ENCODE data around the gene C11orf21.

The C11orf21 gene

GRCh38 chr11:2269601-2270321, 32.0 kb downstream of the C11orf21 start:
- Histone ChIP-seq H3K36me3 (ENCODE audit: low read length) (no peaks in the 10 kb centered on the region), H3K9me3 (ENCODE audit: insufficient read depth, low read length) (no peaks in the 10 kb centered on the region), H3K9me2 (replicated peaks; ENCODE audit: insufficient read depth, low read length) (no peaks in the 10 kb centered on the region), H3K79me2 (ENCODE audit: insufficient read depth, low read length) (no peaks in the 10 kb centered on the region), H3K27me3 (ENCODE audit: low read length) (no peaks in the 10 kb centered on the region), H3F3A (ENCODE audit: insufficient read depth) (no peaks in the 10 kb centered on the region), H3K9ac (ENCODE audit: low read length) (no peak overlapping the region), H2AFZ (ENCODE audit: low read depth, low read length, severe bottlenecking) (no peak overlapping the region), H3K4me3 (ENCODE audit: insufficient read depth, low read length, poor library complexity, severe bottlenecking) (no peak overlapping the region), H3K27ac (ENCODE audit: low read depth, low read length) (no peak overlapping the region), H4K20me1 (ENCODE audit: low read depth, low read length) (no peaks in the 10 kb centered on the region), H3K4me2 (ENCODE audit: low read depth, low read length, poor library complexity, severe bottlenecking) (no peak overlapping the region)
- TF ChIP-seq CTCF (IDR thresholded peaks at IDR 0.05; ENCODE audit: insufficient read depth, low read length, poor library complexity, severe bottlenecking) (no peak), EZH2phosphoT487 (conservative IDR thresholded peaks at IDR 0.05; ENCODE audit: low read length) (no peak)

- Histone ChIP-seq H4K20me1 (ENCODE audit: low read depth, low read length) (no peaks in the 10 kb centered on the region), H3F3A (ENCODE audit: insufficient read depth) (no peaks in the 10 kb centered on the region), H3K27me3 (ENCODE audit: low read length) (no peaks in the 10 kb centered on the region), H3K9ac (ENCODE audit: low read length) (no peak overlapping the region), H2AFZ (ENCODE audit: low read depth, low read length, severe bottlenecking) (no peak overlapping the region), H3K9me3 (ENCODE audit: insufficient read depth, low read length) (no peaks in the 10 kb centered on the region), H3K4me2 (ENCODE audit: low read depth, low read length, poor library complexity, severe bottlenecking) (no peak overlapping the region), H3K4me3 (ENCODE audit: insufficient read depth, low read length, poor library complexity, severe bottlenecking) (no peak overlapping the region), H3K9me2 (replicated peaks; ENCODE audit: insufficient read depth, low read length) (no peaks in the 10 kb centered on the region), H3K27ac (ENCODE audit: low read depth, low read length) (no peak overlapping the region), H3K79me2 (ENCODE audit: insufficient read depth, low read length) (no peaks in the 10 kb centered on the region), H3K36me3 (ENCODE audit: low read length) (no peaks in the 10 kb centered on the region)
- TF ChIP-seq EZH2phosphoT487 (conservative IDR thresholded peaks at IDR 0.05; ENCODE audit: low read length) (no peak), CTCF (IDR thresholded peaks at IDR 0.05; ENCODE audit: insufficient read depth, low read length, poor library complexity, severe bottlenecking) (no peak)
Observed at GRCh38 chr11:2268729-2269600, 32.8 kb downstream of the C11orf21 start.

GRCh38 chr11:2267851-2268728, 33.6 kb downstream of the C11orf21 start:
- no peak overlapping the region for H3K27ac ChIP-seq (ENCODE audit: low read depth, low read length)
- H4K20me1 ChIP-seq (ENCODE audit: low read depth, low read length) = no peaks in the 10 kb centered on the region
- TF ChIP-seq EZH2phosphoT487 (conservative IDR thresholded peaks at IDR 0.05; ENCODE audit: low read length) (no peak), CTCF (IDR thresholded peaks at IDR 0.05; ENCODE audit: insufficient read depth, low read length, poor library complexity, severe bottlenecking) (no peak)
- H3K9me3 ChIP-seq (ENCODE audit: insufficient read depth, low read length) = no peaks in the 10 kb centered on the region
- no peak overlapping the region for H3K4me2 ChIP-seq (ENCODE audit: low read depth, low read length, poor library complexity, severe bottlenecking)
- no peak overlapping the region for H3K4me3 ChIP-seq (ENCODE audit: insufficient read depth, low read length, poor library complexity, severe bottlenecking)
- no peaks in the 10 kb centered on the region for H3K36me3 ChIP-seq (ENCODE audit: low read length)
- no peaks in the 10 kb centered on the region for H3K79me2 ChIP-seq (ENCODE audit: insufficient read depth, low read length)
- no peaks in the 10 kb centered on the region for H3F3A ChIP-seq (ENCODE audit: insufficient read depth)
- no peak overlapping the region for H3K9ac ChIP-seq (ENCODE audit: low read length)
- H2AFZ ChIP-seq (ENCODE audit: low read depth, low read length, severe bottlenecking) = no peak overlapping the region
- no peaks in the 10 kb centered on the region for H3K9me2 ChIP-seq (replicated peaks; ENCODE audit: insufficient read depth, low read length)
- H3K27me3 ChIP-seq (ENCODE audit: low read length) = no peaks in the 10 kb centered on the region
